ENCODE data around the gene TEFM. TPM values are rescaled to one million over a fixed set of nuclear protein-coding genes. Genes with fewer than 3 reads are reported as not detected.
"Not testable (repeated sequence)": the region's sequence is repeated elsewhere in the genome, so short reads cannot be mapped to it uniquely, and the experiment has no call there.

The TEFM gene
- total RNA-seq, 2 donors from 2014 or later, result 9.0 to 10.4 TPM

GRCh38 chr17:30913955-30914354 is 7.9 kb upstream of the TEFM start:
- ATAC-seq (replicated peaks in 1 of 2) (no peak), DNase-seq (no peak)
- Mint-ChIP-seq H3K27me3 (ENCODE audit: low read depth) (no peaks in the 10 kb centered on the region), H3K36me3 (ENCODE audit: insufficient read depth in 2 of 2) (no peaks in the 10 kb centered on the region), H3K27ac (no peak overlapping the region), H3K4me3 (no peak overlapping the region), H3K9me3 (no peaks in the 10 kb centered on the region), H3K4me1 (ENCODE audit: low read depth) (peaks cover 10% of the 10 kb centered on the region)

GRCh38 chr17:30910151-30910550 is 4.1 kb upstream of the TEFM start:
- H3K36me3 Mint-ChIP-seq (ENCODE audit: insufficient read depth in 2 of 2); H3K4me3 Mint-ChIP-seq; ATAC-seq (replicated peaks in 1 of 2); H3K9me3 Mint-ChIP-seq; DNase-seq; H3K27ac Mint-ChIP-seq; H3K27me3 Mint-ChIP-seq (ENCODE audit: low read depth): not testable (repeated sequence)
- H3K4me1 Mint-ChIP-seq (ENCODE audit: low read depth), result peaks cover 30% of the 10 kb centered on the region

GRCh38 chr17:30908717-30909420 is 2.8 kb upstream of the TEFM start:
- no peak for DNase-seq
- Mint-ChIP-seq H3K4me1 (ENCODE audit: low read depth) (peaks cover 31% of the 10 kb centered on the region), H3K27ac (peak overlapping the region; percentile 10), H3K27me3 (ENCODE audit: low read depth) (no peaks in the 10 kb centered on the region), H3K9me3 (no peaks in the 10 kb centered on the region), H3K36me3 (ENCODE audit: insufficient read depth in 2 of 2) (peaks cover 0 to 6% of the 10 kb centered on the region in 2 donors), H3K4me3 (peak overlapping the region; percentile 34 to 37)
- no peak for ATAC-seq (replicated peaks in 1 of 2)

- no peaks in the 10 kb centered on the region for H3K9me3 Mint-ChIP-seq
- peak overlapping the region; percentile 97 to 99 for H3K4me3 Mint-ChIP-seq
- peaks cover 5 to 9% of the 10 kb centered on the region in 2 donors for H3K36me3 Mint-ChIP-seq (ENCODE audit: insufficient read depth in 2 of 2)
- peak; percentile 21 to 26 for DNase-seq
- no peaks in the 10 kb centered on the region for H3K27me3 Mint-ChIP-seq (ENCODE audit: low read depth)
- ATAC-seq (replicated peaks in 1 of 2), result peak; percentile 33 to 37
- peak overlapping the region; percentile 97 for H3K27ac Mint-ChIP-seq
- H3K4me1 Mint-ChIP-seq (ENCODE audit: low read depth), result peaks cover 46% of the 10 kb centered on the region
These were observed 317 bp downstream of the TEFM start for GRCh38 chr17:30905742-30906100.

- DNase-seq, result no peak
- H3K36me3 Mint-ChIP-seq (ENCODE audit: insufficient read depth in 2 of 2), result peaks cover 2 to 11% of the 10 kb centered on the region in 2 donors
- H3K27ac Mint-ChIP-seq, result no peak overlapping the region
- no peak for ATAC-seq (replicated peaks in 1 of 2)
- no peaks in the 10 kb centered on the region for H3K9me3 Mint-ChIP-seq
- H3K4me3 Mint-ChIP-seq, result no peak overlapping the region
- H3K27me3 Mint-ChIP-seq (ENCODE audit: low read depth), result no peaks in the 10 kb centered on the region
- H3K4me1 Mint-ChIP-seq (ENCODE audit: low read depth), result peaks cover 9% of the 10 kb centered on the region
These were observed 8.7 kb downstream of the TEFM start for GRCh38 chr17:30897311-30897710.

- Mint-ChIP-seq H3K27me3 (ENCODE audit: low read depth) (no peaks in the 10 kb centered on the region), H3K4me3 (no peak overlapping the region), H3K27ac (peak overlapping the region; percentile 11), H3K9me3 (no peaks in the 10 kb centered on the region), H3K4me1 (ENCODE audit: low read depth) (no peaks in the 10 kb centered on the region), H3K36me3 (ENCODE audit: insufficient read depth in 2 of 2) (peaks cover 0 to 19% of the 10 kb centered on the region in 2 donors)
- DNase-seq (no peak), ATAC-seq (replicated peaks in 1 of 2) (no peak)
These were observed 11.8 kb downstream of the TEFM start for GRCh38 chr17:30894236-30894635.

- DNase-seq (no peak), ATAC-seq (replicated peaks in 1 of 2) (no peak)
- Mint-ChIP-seq H3K36me3 (ENCODE audit: insufficient read depth in 2 of 2) (peaks cover 0 to 10% of the 10 kb centered on the region in 2 donors), H3K4me3 (no peak overlapping the region), H3K27ac (no peak overlapping the region), H3K9me3 (no peaks in the 10 kb centered on the region), H3K27me3 (ENCODE audit: low read depth) (no peaks in the 10 kb centered on the region), H3K4me1 (ENCODE audit: low read depth) (no peaks in the 10 kb centered on the region)
These were observed 19.9 kb downstream of the TEFM start for GRCh38 chr17:30886187-30886586.

- no peak for ATAC-seq (replicated peaks in 1 of 2)
These were observed 37.0 kb downstream of the TEFM start for GRCh38 chr17:30869005-30869404.

GRCh38 chr17:30864636-30865035 is 41.4 kb downstream of the TEFM start:
- no peak for DNase-seq
- Mint-ChIP-seq H3K4me3 (no peak overlapping the region), H3K27me3 (ENCODE audit: low read depth) (no peaks in the 10 kb centered on the region), H3K9me3 (no peaks in the 10 kb centered on the region), H3K4me1 (ENCODE audit: low read depth) (no peaks in the 10 kb centered on the region), H3K36me3 (ENCODE audit: insufficient read depth in 2 of 2) (peaks cover 2 to 20% of the 10 kb centered on the region in 2 donors), H3K27ac (no peak overlapping the region)
- ATAC-seq (replicated peaks in 1 of 2), result no peak

More at GRCh38 chr17:30869005-30869404, 37.0 kb downstream of the TEFM start:
- Mint-ChIP-seq H3K27ac (no peak overlapping the region), H3K27me3 (ENCODE audit: low read depth) (no peaks in the 10 kb centered on the region), H3K4me3 (no peak overlapping the region), H3K4me1 (ENCODE audit: low read depth) (no peaks in the 10 kb centered on the region), H3K9me3 (no peaks in the 10 kb centered on the region), H3K36me3 (ENCODE audit: insufficient read depth in 2 of 2) (peaks cover 3 to 22% of the 10 kb centered on the region in 2 donors)
- no peak for DNase-seq

GRCh38 chr17:30858556-30859250 is 47.3 kb downstream of the TEFM start:
- Mint-ChIP-seq H3K36me3 (ENCODE audit: insufficient read depth in 2 of 2) (peaks cover 2 to 30% of the 10 kb centered on the region in 2 donors), H3K4me1 (ENCODE audit: low read depth) (no peaks in the 10 kb centered on the region), H3K9me3 (no peaks in the 10 kb centered on the region), H3K4me3 (no peak overlapping the region), H3K27ac (no peak overlapping the region), H3K27me3 (ENCODE audit: low read depth) (no peaks in the 10 kb centered on the region)
- no peak for DNase-seq
- no peak for ATAC-seq (replicated peaks in 1 of 2)

GRCh38 chr17:30854146-30854545 is 51.9 kb downstream of the TEFM start:
- ATAC-seq (replicated peaks in 1 of 2), result no peak
- no peaks in the 10 kb centered on the region for H3K4me1 Mint-ChIP-seq (ENCODE audit: low read depth)
- no peak overlapping the region for H3K27ac Mint-ChIP-seq
- DNase-seq, result no peak
- peaks cover under 1 to 33% of the 10 kb centered on the region in 2 donors for H3K36me3 Mint-ChIP-seq (ENCODE audit: insufficient read depth in 2 of 2)
- H3K9me3 Mint-ChIP-seq, result no peaks in the 10 kb centered on the region
- H3K4me3 Mint-ChIP-seq, result no peak overlapping the region
- no peaks in the 10 kb centered on the region for H3K27me3 Mint-ChIP-seq (ENCODE audit: low read depth)

Measured in activated T-cell treated with anti-CD3 and anti-CD28 coated beads, Interleukin-2, amount 50 U/mL, for 72 hours (primary cell).